HG03159 (cell line): ENCODE results near the gene COBLL1.

Experiments
- ATAC-seq: cut with Tn5 transposase; IDR thresholded peaks from one replicate; pipeline ENCODE4 v1.9.1; 2021; ENCODE audit warnings: mild to moderate bottlenecking, moderate library complexity; ENCODE audit not compliant: unreplicated experiment

The COBLL1 gene

GRCh38 chr2:164789968-164790367, 51.7 kb downstream of the COBLL1 start:
- no peak for ATAC-seq

DNA sequence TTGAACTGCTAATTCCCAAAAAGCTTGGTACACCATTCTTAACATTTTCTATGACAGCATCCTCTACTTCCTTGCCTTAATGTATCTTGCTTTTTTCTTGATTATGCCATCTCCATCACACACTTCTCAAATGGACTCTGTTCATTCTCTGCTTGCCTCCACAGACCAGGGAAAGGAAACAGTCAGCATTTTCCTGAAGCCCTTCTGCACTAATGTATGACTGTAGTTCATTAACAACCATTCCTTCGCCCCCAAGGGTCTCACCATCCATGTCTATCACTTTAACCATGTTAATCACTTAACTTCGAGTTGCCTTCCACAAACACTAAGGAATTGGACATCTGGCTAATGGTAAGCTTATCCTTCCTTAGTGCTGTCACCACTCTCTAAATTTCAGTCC, 54.8 kb downstream of the COBLL1 start:
- no peak for ATAC-seq

GRCh38 chr2:164785457-164785856, 56.2 kb downstream of the COBLL1 start:
- no peak for ATAC-seq

DNA sequence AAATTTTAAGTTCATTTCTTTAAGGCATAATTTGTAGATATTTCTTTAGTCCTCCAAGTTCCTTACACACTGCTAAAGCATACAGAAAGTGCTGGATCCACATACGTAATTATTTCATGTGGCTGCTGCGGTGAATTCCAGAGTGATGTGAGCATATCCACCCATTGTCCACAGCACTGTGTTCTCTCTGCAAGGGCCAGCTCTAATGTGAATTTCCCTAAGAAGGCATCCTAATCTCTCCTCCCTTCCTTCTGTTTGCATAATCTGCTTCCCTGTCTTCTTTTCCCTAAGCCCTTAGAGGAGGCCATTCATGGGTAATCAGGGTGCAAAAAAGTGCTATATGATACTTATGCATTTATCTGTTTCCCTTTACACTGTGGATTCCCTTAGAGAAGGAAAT, 57.2 kb downstream of the COBLL1 start:
- ATAC-seq = no peak

DNA sequence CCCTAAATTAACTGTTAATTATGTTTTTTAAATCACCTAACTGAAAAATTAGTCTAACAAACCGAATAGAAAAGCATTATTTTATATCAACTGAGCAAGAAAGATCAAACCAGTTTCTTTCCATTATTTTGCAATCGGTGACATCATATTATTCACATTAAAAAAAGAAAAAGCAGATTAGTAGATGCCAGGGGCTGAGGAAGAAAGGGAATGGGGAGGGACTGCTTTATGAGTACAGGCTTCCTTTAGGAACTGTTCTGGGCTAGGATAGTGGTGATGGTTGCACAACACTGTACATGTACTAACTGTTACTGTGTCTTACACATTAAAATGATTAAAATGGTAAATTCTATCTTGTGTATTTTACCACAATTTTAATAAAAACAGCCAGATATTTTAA, 59.3 kb downstream of the COBLL1 start:
- no peak for ATAC-seq

DNA sequence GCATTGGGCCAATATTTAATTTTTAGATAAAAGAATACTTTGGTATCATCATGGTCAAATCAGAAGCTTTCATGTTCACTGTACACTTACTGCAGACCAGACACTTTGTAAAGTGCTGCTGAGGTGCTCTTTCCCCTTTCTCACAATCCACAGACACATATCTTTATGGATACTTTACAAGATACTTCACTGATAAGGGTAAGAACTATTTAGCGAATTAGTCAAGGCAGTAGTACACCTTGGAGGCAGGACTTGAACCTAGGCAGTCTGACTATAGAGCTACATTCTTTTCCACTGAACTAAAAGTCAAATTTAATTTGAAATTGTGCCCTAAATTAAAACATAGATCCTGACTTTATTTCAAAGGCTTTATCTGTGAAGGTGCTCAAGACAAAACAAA, 60.2 kb downstream of the COBLL1 start:
- no peak for ATAC-seq

DNA sequence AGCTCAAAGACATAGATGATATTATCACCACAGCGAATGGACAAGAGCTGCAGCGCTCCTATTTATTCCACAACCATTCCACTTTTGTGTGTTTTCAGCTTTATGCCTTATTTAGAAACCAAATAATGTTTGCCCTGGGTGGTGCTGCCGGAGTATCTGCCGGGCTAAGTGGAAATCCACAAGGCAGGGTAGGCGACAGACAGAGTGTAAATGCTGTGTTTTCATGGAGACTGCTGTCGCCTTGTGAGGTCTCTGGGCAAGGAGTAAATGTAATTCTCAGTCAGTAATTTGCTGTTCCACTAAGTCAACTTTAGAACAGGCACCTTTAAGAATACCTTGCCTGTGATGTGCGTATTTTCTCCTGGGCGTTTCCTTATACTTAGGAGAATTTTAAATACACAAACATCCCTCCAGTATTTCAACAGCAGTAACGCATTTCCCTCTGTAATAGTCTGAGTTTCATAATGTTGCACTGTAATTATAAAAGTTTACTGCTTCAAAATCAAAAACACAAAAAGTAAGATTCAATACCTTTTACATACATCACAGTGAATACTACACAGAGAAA, 60.9 kb downstream of the COBLL1 start:
- ATAC-seq = no peak

GRCh38 chr2:164779383-164780057, 62.1 kb downstream of the COBLL1 start:
- no peak for ATAC-seq

DNA sequence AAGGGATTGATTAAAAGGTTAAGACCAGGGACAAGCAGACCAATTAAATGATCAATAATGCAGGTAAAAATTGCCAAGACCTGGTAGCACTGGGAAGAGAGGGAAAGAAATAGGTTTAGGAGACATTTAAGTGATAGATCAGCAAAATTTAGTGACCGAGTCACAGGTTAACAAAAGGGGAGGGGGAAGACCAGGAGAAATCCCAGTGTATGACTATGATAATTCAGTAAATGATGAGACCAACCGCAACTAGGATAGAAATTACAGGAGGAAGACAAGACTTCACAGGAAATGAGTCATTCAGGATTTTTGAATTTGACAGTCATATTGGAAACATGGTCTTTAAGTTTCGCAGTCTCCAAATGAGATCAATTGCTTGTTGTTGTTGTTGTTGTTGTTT, 62.9 kb downstream of the COBLL1 start:
- ATAC-seq = no peak

DNA sequence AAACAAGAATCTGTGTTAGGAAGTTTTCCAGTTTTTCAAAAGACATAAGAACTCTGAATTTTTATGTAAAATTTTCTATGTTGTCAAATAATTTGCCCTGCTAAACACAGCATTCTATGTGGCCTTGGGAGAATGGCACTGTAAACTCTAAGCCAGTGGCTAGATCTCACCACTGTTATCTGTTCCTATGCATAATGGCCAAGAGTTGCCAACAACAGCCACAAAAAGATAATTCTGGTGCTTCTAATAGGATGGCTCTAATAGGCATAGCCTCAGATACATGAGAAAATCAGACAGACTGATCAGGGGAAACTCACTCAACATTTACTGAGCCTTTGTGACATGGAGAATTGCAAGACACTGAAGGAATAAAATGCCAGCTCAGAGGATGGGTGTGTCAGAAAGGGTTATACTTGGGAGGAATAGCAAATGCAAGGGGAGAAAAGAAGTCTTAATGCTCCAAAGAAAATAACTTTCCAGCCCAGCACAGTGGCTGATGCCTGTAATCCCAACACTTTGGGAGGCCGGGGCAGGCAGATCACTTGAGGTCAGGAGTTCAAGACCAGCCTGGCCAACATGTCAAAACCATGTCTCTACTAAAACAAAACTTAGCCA, 63.7 kb downstream of the COBLL1 start:
- no peak for ATAC-seq

GRCh38 chr2:164773635-164774034, 68.0 kb downstream of the COBLL1 start:
- no peak for ATAC-seq

DNA sequence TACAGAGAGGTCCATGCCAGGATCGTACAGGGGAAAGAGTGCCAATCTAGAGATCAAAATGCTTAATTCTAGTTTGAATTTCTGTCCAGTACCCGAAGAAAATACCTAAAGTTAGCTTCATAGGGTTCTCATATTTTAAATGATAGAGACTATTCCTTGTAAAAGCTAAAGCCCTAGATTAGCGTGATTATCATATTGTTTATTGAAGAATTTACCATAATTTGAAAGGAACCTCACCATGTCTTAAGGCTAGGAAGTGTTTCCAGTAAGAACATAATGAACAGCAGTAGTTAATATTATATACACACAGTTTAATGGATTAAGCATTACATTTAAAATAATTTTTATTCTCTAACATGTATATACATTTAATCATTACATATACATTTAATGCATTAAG, 68.5 kb downstream of the COBLL1 start:
- no peak for ATAC-seq

GRCh38 chr2:164771897-164772296, 69.7 kb downstream of the COBLL1 start:
- no peak for ATAC-seq

DNA sequence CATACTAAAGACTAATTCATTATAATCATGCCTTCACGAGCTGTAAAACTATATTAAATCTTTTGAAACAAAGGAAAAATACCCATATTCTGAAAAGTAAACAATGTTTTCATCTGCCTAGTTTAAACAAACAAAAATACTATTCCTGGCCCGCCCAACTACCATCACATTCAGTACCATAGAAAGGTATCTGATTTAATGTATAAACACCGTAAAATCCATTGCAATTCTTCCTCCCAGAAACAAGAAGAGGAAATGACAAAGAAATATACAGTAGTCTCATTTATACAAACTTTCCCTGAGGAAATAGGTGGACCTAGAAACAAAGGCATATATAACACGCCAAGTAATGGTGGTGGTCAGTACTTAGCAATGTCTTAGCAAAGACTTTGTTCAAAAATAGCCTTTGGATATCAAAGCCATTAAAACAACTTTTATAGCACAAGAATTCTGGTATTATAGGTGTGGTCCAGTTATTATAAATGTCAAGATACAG, 71.2 kb downstream of the COBLL1 start:
- no peak for ATAC-seq

DNA sequence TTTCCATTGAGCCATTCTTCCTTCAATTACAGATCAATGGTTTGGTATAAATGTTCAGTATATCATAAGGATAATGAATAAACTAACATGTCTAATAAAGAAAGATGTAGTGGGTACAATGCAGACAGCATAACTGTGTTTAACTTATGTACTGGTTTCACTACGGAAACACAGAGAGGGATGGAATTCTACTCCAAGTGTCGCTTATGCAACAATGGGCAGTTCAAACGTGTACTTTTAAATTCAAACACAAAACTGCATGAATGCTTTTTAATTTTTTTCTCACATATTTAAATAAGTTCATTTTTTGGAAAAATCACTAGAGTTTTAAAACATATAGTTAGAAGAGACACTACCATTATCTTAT, 74.7 kb downstream of the COBLL1 start:
- no peak for ATAC-seq

DNA sequence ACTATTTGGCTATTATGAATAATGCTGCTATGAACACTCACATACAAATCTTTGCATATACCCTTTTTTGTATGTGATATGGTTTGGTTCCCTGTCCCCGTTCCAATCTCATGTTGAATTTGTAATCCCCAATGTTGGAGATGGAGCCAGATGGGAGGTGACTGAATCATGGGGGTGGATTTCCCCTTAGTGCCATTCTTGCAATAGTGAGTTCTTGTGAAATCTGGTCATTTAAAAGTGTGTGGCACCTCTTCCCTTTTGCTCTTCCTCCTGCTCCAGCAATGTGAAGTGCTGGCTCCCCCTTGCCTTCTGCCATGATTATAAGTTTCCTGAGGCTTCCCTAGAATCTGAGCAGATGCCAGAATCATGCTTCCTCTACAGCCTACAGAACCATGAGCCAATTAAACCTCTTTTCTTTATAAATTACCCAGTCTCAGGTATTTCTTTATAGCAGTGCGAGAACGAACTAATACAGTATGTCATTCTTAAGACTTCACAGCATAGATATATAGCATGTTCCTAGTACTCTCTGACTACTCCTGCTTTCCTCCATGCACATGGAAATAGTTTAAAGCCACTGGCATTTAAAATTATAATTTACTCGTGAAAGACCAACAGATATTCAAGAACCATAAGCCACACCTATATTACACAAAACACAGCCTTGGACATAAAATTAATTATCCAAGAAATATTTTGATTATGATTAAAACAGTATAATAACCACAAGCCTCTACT, 75.2 kb downstream of the COBLL1 start:
- no peak for ATAC-seq

DNA sequence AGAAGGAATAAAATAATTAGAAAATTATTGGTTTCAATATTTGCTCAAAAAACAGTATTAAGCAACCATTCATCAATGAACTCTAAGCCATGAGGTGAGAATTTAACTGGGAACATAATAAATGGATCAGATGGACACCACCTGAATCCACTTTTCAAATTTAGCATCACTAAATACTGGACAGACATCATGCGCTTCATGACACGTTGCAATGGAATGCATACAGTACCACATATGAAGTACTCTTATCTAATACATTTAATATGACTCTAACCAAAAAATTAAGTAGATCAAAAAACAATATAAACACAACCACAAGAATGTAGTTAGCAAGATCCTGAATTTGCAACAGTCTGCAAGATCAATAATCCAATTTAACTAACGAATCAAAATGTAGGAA, 76.6 kb downstream of the COBLL1 start:
- no peak for ATAC-seq

- no peak for ATAC-seq
These were observed 77.1 kb downstream of the COBLL1 start for GRCh38 chr2:164764474-164764873.

DNA sequence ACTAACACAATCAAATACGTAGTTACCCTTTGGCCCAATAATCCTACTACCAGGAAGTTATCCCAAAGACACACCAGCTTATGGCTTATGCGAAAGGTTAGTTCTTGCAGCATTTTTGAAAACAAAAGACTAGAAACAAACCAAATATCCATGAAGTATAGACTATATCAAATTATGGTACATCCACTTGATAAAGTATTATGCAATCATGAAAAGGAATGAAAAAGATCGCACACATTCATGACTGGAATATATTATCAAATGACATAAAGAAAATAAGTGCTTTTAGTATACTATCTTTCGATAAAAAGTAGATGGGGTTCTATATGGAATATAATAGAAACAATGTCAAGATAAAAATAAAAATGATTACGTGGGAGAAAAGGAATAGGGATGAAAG, 78.2 kb downstream of the COBLL1 start:
- ATAC-seq = no peak

DNA sequence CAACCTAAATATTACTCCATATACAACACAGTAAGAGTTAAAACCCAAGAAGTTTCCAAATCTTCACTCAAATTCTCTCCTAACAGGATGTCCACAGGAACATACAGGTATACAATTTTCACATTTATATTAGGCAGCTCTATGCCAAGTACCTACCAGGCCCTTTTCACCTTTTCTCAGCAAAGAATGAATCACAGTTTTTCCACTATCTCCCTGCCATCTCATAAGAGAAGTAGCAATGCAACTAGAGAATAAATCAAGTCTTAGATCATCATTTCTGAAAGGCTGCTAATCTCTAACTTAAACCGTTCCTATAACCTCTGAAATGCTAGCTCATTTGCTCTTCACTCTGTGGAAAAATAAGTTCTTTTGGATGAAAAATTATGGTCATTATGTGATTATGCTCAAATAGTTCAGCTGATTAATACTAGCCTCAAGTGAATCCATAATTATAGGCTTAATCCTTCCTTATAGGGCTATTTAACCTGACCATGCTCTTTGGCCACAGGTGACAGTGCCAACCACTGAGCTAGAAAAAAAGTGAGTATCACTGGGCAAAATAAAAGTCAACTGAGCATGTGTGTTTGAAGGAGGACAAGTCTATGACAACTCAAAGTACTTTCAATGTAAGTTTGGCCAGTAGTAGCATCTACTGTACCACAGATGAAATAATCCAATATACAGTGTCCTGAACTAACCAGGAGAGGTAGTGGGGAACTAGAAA, 79.7 kb downstream of the COBLL1 start:
- ATAC-seq = peak; percentile 28

DNA sequence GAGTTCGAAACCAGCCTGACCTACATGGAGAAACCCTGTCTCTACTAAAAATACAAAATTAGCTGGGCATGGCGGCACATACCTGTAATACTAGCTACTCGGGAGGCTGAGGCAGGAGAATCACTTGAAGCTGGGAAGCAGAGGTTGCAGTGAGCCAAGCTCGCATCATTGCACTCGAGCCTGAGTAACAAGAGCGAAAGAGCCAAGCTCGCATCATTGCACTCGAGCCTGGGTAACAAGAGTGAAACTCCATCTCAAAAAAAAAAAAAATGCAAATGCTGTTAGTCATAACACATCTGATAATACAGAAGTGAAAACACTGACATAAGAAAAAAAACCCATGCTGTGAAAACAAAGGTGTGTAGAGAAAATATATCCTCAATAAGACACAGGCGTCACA, 80.4 kb downstream of the COBLL1 start:
- peak; percentile 99 for ATAC-seq
